HuH-7 (cell line): Measurements from ENCODE around the gene CABLES1.
"Not testable (repeated sequence)": the region's sequence is repeated elsewhere in the genome, so short reads cannot be mapped to it uniquely, and the experiment has no call there.

Experiments
- DNase-seq: peaks from one replicate; pipeline ENCODE4 v3.0.0; 2011; ENCODE audit warnings: low spot score

Gene CABLES1

DNA sequence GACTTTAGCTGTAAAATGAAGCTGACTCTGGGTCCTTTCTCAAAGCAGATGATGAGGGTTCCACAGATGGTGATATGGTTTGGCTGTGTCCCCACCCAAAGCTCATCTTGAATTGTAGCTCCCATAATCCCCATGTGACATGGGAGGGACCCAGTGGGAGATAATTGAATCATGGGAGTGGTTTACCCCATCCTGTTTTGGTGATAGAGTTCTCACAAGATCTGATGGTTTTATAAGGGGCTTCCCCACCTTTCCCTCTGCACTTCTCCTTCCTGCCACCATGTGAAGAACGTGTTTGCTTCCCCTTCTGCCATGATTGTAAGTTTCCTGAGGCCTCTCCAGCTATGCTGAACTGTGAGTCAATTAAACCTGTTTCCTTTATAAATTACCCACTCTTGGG lies 133.8 kb downstream of the CABLES1 start:
- DNase-seq = not testable (repeated sequence)

DNA sequence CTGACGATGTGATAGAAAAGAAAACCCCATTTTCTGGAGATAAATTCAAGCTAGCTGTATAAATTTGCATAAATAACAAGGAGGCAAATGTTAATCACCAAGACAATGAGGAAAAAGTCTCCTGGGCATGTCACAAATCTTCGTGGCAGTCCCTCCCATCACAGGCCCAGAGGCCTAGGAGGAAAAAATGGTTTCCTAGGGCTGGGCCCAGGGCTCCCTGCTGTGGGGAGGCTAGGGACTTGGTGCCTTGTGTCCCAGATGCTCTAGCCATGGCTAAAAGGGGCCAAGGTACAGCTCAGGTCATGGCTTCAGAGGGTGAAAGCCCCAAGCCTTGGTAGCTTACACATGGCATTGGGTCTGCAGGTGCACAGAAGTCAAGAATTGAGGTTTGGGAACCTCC lies 134.6 kb downstream of the CABLES1 start:
- no peak for DNase-seq

DNA sequence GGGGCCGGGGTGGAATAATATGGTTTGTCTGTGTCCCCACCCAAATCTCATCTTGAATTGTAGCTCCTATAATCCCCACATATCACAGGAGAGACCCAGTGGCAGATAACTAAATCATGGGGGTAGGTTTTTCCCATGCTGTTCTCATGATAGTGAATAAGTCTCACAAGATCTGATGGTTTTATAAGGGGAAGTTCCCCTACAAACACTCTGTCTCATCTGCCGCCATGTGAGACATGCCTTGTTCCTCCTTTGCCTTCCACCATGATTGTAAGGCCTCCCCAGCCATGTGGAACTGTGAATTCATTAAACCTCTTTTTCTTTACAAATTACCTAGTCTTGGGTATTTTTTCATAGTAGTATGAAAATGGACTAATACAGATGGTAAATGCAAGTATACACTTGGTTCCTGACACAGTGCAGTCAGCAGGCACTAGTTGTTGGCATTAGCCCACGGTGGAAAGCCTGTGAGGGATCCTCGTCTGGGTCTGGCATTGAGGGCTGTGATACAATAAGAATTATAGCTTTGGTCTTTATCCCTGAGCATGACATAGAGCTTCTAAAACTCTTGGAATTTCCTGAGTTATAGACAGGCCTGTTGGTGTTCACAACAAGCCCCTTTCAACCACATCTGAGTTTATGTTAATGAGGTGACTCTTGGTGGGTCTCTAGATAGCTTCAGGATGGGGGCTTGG lies 135.8 kb downstream of the CABLES1 start:
- no peak for DNase-seq

DNA sequence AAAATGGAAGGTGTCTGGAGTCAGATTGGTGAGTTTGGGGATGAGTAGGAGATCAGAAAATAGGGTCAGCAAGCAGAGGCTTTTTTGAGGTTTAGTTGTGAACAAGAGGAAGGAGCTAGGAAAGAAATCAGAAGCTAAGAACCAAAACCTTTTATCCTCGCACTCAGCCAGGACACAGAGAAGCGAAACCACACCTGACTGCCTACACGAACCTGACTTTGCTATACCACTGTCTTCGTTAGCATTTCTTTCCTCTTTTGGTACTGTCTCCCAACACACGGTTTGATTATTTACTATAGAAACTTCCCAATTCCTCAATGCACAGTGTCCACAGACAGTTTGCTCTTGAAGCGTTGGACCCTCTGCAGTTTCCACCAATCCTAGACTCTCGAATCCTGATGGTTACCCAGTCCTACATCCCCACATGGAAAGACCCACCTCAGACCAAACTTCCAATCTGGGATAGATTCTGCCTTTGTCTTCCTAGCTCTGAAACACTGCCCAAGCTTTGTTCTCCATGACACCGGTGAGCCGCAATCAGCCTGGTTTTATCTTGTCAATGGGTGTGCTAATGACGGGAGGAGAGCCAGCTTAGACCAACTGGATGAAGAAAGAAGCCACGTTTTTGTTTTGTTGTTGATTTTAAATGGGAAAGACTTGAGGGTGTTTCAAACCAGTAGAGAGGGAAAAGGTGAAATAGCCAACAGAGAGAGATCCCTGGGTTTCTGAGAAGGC lies 137.4 kb downstream of the CABLES1 start:
- no peak for DNase-seq

DNA sequence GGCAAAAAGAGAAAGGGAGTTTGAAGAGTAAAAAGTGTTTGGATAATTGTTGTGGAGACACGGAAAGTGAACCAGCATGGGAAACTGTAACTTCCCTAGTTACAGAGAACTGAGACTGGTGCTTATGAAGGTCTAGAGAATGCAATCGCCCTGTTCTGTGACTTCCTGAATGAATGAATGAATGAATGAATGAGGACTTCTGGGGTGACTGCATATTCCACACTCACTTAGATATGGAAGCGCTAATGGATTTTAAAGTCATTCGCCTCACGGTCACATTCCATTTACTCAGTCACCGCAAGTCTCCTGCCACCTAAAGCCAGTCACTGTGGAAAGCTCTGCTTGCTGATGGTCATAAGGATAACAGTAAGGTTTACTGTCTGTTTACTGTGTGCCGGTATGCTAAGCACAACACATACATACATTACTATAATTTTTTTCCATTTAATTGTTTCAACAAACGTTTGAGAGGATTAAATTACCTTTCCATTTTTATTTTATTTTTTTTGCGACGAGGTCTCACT lies 138.2 kb downstream of the CABLES1 start:
- no peak for DNase-seq

DNA sequence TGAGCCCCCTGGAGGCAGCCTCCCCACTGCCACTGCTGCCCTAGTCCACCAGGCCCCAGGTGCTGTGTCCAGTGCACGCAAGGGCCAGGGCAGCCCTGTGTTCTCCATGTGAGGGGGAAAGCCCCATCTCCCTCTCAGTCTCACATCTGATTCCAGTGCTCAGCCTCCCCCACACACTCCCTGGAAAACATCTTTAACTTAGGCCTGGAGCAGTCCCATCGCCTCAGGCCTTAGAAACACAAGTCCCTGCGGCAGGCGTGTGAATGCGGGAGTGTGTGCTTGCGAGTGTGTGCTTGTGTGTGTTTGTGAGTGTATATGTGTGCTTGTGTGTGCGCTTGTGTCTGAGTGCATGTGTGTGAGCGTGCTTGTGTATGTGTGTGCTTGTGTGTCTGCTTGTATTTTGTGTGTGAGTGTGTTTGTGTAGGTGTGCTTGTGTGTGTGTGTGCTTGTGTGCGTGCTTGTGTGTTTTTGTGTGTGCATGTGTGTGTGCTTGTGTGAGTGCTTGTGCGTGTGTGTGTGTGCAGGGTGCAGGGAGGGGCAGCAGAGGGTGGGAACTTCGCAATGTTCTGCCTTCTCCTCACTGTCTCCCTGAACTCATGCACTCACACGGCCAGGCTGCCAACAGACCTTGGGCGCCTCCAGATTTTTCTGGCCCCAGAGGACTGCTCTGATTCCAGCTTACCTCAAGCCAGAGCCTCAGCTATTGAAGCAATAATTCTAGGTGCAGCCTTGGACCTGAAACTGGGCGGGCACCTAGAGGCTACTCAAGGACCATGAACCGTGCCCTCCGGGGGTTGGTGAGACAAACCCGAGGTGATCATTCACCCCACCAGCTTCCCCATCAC lies 139.6 kb downstream of the CABLES1 start:
- DNase-seq = no peak

DNA sequence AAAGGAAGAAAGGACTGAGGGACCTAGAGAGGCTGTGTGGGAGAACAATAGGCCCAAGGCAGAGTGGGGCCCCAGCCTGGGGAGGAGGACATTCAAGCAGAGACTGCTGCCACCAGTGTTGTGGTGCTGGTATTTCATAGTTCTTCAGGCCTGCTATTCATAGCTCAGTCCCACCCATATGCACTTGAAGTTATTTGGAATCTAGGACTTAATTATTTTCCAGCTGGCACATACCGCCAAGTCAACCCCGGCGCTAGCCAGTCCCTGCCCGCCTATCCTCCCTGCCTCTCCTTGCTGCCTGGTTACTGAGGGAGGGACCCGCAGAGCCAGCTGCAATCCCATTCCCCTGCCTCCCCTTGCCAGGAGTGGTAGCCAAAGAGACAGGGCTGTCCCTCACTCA lies 141.2 kb downstream of the CABLES1 start:
- DNase-seq = no peak

DNA sequence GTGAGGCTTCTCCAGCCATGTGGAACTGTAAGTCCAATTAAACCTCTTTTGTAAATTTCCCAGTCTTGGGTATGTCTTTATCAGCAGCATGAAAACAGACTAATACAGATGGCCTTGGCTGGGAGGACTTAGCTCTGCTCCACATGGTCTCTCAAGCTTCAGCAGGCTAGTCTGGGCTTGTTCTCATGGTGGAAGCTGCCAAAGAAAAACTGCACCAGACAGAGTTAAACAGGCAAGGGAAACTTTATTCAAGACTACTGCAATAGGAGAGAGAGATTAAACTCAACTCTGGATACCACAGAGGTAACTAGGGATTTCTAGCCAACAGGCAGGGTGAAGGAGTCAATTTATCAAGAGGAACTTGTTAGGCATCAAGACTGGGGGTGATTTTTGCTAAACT lies 142.1 kb downstream of the CABLES1 start:
- no peak for DNase-seq

DNA sequence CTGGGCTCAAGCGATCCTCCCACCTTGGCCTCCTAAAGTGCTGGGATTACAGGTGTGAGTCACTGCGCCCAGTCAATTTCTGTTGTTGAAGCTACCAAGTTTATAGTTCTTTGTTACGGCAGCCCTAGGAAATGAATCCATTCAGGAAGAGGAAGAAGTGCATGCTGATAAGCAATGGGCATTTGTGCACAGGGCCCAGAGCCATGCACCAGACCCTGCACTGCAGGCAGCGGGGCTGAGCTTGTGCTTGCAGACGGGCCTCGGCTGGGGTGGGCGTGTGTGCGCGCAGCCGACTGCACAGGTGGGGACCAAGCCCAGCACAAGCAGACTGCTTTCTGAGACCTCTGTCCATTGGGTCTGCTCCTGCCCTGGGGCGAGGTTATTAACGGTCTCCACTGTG lies 144.6 kb downstream of the CABLES1 start:
- no peak for DNase-seq

DNA sequence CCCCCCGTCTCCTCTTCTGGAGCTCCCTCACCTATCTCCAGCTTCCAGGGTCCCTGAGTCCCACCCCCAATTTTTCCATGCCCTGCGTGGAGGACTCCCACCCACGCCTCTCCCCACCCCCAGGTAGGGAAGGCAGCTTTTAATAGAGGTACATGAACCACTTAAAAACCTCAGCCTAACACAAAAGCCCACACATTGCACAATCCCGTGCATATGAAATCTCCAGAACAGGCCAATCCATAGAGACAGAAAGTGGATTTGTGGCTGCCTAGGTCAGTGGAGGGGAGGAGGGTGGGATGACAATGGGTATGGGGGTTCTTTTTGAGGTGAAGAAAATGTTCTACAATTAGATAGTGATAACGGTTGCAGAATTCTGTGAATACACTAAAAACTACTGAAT lies 145.6 kb downstream of the CABLES1 start:
- DNase-seq = no peak

DNA sequence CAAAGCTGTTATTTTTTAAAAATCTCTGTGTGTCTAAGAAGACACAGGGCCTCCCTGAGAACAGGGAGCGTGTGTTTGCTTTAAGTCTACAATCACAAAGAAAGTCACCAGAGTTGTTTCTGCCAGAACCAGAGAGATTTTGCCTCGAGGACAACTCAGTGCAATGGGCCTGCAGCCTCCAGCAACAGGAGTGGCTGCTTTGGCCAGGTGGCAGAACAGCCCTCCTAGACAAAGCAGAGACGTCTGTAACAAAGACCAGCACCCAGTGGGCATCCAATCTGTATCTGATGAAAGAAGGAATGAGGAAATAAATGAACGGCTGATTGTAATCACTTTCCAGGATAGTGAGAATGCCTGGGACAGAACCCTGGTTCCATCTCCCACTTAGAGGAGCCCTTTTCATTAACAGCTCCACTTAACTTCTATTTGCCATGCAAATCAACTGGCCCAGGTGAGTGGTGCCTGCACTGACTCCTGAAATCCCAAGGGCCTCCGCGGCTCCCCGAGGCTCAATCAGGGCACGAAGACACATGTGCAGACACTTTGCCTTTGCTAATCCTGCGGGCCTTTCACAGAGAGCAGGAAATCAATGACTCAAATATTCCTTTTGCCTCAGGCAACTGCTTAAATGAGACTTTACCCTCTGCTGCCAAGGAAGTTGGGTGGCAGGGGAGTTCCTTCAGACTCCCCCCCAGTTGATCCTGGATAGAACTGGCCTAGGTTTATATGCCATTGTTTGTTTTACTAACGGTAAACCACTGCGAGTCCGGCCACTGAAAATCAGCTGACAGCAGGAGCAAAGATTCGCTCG lies 146.5 kb downstream of the CABLES1 start:
- DNase-seq = no peak

DNA sequence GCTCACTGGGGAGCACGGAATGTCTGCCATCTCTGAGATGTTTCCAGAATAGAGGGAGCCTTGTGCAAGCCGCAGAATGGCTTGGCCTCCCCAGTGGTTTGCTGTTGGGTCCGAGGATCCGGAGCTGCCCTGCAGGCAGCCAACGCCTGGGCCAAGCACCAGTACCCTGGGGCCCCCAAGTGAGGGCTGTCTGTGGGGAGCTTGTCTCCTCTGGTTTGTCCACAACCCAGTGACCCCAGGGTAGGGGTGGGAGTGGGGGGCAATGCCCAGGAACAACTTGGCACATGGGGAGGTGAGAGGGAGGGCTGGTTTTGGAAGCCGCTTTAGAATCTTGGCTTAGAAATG lies 147.1 kb downstream of the CABLES1 start:
- no peak for DNase-seq

DNA sequence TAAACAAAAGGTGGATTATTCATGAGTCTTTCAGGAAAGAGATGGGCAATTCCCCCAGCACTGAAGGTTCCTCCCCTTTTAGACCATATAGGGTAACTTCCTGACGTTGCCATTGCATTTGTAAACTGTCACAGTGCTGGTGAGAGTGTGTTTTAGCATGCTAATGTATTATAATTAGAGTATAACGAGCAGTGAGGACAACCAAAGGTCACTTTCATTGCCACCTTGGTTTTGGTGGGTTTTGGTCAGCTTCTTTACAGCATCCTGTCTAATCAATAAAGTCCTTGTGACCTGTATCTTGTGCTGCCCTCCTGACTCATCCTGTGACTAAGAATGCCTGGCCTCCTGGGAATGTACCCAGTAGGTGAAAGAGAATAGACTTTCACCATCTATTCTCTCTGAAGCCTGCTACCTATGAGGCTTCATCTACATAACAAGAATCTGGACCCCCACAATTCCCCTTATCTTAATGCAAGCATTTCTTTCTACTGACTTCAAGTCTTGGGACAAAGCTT lies 148.7 kb downstream of the CABLES1 start:
- no peak for DNase-seq

DNA sequence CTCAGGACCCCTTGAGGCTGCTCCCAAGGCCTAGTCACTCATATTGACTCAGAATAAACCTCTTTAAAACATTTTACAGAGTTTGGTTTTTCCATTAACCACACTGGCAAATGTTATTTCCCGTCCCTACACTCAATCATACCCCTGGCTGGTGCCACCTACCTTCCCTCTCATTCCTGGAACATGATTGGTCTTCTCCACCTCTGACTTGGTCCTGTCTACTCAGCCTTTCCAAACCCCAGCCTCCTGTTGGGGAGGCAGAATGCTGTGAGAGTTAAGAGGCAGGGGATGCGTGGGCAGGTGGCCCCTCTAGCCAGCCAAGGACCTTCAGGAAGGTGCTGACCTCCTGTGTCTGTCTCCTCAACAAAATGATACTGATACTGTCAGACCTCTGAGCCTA lies 149.3 kb downstream of the CABLES1 start:
- no peak for DNase-seq

DNA sequence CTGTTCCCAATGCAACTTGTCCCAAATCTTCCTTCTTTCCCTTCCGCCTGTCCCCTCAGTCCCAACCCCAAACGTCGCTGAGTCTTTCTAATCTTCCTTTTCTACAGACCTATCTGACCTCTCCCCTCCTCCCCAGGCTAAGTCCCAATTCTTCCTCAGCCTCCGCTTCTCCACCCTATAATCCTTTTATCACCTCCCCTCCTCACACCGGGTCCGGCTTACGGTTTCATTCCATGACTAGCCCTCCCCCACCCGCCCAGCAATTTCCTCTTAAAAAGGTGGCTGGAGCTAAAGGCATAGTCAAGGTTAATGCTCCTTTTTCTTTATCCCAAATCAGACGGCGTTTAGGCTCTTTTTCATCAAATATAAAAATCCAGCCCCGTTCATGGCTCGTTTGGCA lies 150.3 kb downstream of the CABLES1 start:
- not testable (repeated sequence) for DNase-seq

DNA sequence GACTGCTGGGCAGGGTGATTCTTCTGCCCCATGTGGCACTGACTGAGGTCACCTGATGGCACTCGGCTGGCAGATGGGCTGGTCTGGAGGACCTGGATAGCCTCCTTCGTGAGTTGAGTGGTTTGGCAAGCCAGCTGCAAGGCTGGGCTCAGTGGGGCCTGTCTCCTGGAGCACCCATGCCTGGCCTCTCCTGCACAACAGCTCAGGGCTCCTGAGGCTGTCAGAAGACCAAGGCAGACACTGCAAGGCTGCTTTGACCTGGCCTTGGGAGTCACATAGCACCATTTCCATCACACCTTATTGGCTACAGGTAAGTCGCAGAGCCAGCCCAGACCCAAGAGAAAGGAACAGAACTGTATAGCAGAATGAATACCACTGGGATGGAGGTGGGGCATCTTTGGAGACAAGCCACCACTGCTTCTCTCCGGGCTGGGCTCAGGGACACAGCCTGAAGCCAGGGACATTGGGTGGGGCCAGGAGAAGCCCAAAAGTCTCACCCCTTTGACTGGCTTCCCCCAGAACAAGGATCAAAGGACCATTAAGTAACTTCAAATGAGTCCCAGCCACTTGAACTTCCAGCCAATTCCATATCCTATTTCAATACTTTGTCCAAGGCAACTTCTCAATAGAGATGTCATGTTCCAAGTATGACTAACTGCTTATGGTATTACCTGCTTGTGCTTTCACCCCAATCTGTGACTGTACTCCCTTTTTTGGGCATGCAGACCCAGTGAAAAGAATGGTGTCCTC lies 156.3 kb downstream of the CABLES1 start:
- DNase-seq = no peak

DNA sequence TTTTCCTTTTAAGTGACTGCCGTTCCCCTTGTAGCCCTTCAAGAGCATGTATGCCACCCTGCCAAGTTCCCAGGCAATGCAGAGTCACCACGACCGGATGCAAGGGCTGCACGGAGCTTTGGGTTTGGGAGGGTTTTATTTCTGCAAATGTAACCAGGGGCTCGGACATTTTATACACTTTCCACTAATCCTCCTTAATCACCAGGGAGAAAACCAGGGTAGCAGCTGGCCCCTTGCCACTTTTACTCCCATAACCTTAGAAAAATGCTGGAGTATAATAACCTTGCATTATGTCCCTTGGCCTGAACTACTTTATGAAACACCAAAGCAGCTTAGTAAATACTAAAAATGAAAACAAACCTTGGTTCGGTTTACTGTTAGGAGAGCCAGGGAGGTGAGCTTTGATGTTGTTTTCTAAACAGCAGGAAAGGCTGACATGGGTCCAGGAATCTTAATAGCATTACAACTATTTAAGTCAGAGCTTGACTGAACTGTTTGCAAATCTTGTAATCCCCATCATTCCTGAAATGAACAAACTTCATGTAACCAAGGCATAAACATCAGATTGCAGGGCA lies 165.0 kb downstream of the CABLES1 start:
- DNase-seq = no peak

DNA sequence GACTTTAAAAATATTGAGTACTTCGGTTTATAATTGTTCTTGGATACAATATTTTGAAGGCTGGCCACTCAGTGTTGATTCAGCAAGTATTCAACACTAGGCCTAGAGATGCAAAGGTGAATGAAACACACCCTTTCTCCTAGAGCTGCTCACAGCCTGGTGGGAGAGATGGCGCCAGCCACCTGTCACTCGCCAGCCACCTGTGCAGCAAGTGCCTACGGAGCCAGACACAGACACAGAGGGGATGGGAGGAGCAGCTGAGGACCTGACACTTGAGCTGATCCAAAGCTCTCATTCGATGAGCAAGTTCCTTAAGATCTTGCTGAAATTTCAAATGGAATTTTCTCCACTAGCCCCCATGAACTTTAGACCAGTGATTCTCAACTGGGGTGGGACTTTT lies 166.7 kb downstream of the CABLES1 start:
- DNase-seq = no peak

DNA sequence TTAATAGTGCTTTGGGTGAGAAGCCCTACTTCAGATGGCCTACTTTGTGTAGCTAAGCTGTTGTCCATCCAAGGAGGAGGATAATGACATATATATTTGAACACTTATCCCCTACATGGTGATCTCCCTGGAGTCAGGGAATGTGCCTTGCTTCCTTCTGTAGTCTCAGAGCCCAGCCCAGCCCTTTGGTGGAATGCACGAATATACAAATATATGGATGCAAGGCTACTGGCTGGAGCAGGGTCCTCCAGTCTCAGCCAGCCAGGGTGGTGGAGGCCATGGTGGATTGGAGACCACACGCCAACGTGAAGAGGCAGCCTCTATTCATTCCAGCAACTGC lies 167.2 kb downstream of the CABLES1 start:
- DNase-seq = no peak

DNA sequence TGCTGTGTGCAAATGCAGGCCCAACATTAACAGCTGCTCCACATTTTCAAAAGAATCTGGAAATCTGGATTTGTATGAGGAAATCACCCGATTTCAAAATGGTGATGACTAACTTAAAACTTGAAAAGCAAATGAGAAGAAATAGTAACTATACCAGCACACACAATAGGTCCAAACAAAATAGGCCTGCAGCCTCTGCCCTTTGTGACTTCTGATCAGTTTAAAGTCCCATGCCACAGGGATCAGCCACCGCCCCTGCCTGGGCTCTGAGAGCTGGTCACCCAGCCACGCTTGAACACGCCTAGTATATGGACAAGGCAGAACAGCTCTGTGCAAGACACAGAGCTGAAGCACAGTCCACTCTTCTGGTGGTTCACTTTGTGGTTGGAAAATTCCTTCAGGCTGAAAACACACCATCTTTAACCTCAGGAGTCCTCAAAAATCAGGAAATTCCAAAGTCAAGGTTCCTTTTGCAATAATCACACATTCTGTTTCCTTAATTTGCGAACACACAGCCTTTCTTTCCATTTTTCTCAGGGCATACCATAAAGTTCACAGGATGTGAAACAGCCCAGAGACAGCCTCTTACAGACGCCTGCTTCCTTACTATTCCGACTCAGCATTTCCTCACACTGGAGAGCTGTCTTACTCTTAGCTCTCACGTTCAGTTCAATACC lies 167.7 kb downstream of the CABLES1 start:
- no peak for DNase-seq
